ENCODE data around the gene IARS1. TPM values are rescaled to one million over a fixed set of nuclear protein-coding genes. Genes with fewer than 3 reads are reported as not detected.

Gene IARS1
- total and polyA plus RNA-seq, 2 of the 4 experiments (the other 2 are of a cell fraction) = 85.3 to 414 TPM

DNA sequence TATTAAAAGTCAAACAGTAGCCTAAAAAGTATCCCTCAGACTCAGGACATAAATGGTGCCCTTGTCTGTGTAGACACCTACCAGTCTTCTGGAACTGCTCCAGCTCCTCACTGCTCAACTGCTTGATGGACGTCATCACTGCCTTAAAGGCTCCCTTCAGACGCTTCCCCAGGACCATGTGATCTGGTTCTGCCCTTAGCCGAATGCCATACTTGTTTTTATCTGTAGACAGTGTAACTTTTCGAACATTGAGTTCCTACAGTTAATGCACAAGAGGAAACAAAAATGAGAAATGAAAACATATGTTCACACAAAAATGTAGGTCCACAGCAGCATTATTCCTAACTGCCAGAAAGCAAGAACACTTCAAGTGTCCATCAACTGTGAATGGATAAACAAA is 46.2 kb downstream of the IARS1 start (continued):
- TF ChIP-seq, protein P1, sequence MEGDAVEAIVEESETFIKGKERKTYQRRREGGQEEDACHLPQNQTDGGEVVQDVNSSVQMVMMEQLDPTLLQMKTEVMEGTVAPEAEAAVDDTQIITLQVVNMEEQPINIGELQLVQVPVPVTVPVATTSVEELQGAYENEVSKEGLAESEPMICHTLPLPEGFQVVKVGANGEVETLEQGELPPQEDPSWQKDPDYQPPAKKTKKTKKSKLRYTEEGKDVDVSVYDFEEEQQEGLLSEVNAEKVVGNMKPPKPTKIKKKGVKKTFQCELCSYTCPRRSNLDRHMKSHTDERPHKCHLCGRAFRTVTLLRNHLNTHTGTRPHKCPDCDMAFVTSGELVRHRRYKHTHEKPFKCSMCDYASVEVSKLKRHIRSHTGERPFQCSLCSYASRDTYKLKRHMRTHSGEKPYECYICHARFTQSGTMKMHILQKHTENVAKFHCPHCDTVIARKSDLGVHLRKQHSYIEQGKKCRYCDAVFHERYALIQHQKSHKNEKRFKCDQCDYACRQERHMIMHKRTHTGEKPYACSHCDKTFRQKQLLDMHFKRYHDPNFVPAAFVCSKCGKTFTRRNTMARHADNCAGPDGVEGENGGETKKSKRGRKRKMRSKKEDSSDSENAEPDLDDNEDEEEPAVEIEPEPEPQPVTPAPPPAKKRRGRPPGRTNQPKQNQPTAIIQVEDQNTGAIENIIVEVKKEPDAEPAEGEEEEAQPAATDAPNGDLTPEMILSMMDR (conservative IDR thresholded peaks at IDR 0.05; ENCODE audit: low read depth, low read length) = no peak

DNA sequence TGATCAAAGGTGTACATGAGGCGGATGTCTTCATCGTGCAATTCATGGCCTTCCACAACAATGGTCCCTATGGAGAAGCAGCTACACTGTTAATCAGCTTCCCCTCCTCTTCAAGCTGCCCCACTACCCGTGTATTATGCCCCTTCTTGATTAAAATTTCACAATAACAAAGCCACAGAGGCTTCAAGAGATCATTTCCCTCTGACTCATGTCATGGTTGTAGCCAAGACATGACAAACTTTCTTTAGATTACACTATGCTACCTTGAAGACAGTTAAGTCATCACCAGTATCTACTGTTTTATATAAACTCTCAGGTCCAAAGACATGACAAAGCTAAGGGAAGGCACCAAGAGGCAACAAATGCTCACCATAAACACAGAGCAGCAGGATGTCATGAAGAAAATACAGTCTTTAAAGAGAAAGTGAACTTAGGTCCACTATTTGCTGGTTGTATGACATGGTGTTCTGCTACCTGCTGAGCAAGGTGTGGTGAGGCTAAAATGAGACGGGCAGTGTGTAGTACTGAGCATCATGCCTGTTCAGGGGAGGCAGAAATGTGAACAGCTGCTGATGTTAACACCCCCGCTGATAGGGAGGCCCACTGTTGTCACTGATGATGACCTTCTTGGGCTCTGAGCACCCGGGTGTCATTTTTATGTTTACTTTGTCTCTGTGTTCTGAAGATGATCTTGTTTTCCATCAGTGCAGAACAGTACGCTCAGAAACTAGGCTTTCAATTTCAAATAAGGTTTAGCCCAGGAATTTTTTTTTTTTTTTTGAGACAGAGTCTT is 48.3 kb downstream of the IARS1 start:
- intact Hi-C loops (cut with micrococcal nuclease) = loop anchor here (5.0 to 10.0 kb wide), 2 partner anchors 37 to 470 kb away; no protein-coding TSS in a partner anchor
- Histone ChIP-seq H2AK9ac (replicated peaks; ENCODE audit: low read depth, low read length, poor library complexity) (peak overlapping the region; percentile 83), H3K4me1 (ENCODE audit: control insufficient read depth, insufficient read depth, low read length) (peaks cover 39% of the 10 kb centered on the region), H2BK20ac (ENCODE audit: low read depth, low read length) (peak overlapping the region; percentile 100), H3K4me2 (ENCODE audit: low read depth, low read length) (peak overlapping the region; percentile 78), H2AK5ac (ENCODE audit: low read depth, low read length) (peak overlapping the region; percentile 100), H2BK15ac (ENCODE audit: low read depth, low read length) (peak overlapping the region; percentile 94; the same call in 2 of the 3 replicates), H2BK120ac (ENCODE audit: low read depth, low read length) (peak overlapping the region; percentile 99), H3K56ac (ENCODE audit: extremely low read depth, insufficient read depth, low read length) (peak overlapping the region; percentile 99), H3K18ac (ENCODE audit: low read depth, low read length) (peak overlapping the region; percentile 100), H3K14ac (replicated peaks; ENCODE audit: low read depth, low read length) (peak overlapping the region; percentile 99), H4K8ac (ENCODE audit: low read depth in 2 of 2, low read length in 2 of 2) (peak overlapping the region; percentile 86 to 97), H2BK5ac (ENCODE audit: low read depth, low read length, poor library complexity, severe bottlenecking) (peak overlapping the region; percentile 100), H2AFZ (replicated peaks; ENCODE audit: low read length, poor library complexity) (peak overlapping the region; percentile 24), H3K27me3 (ENCODE audit: control insufficient read depth, insufficient read depth, low read length) (no peaks in the 10 kb centered on the region), H4K5ac (ENCODE audit: low read depth, low read length) (peak overlapping the region; percentile 98), H3K4me3 (ENCODE audit: insufficient read depth, low read depth, low read length) (peak overlapping the region; percentile 3; the same call in 1 of the 2 replicates), H3K9me1 (ENCODE audit: insufficient read depth, low read length) (peaks cover 21% of the 10 kb centered on the region), H3K4ac (ENCODE audit: low read depth, low read length) (peak overlapping the region; percentile 100), H4K20me1 (ENCODE audit: insufficient read depth, low read length) (peaks cover 9% of the 10 kb centered on the region), H3K36me3 (ENCODE audit: control insufficient read depth, insufficient read depth, low read length) (peaks cover 58% of the 10 kb centered on the region), H4K91ac (ENCODE audit: insufficient read depth, low read depth, low read length) (peak overlapping the region; percentile 100), H3K27ac (ENCODE audit: insufficient read depth, low read length) (peak overlapping the region; percentile 100), H3K79me1 (ENCODE audit: low read depth in 1 of 2, low read length in 2 of 2) (peaks cover 12 to 60% of the 10 kb centered on the region in 2 experiments), H3K9ac (ENCODE audit: low read depth, low read length) (peak overlapping the region; percentile 90), H3K23ac (ENCODE audit: low read depth, low read length) (peak overlapping the region; percentile 100), H3K9me3 (ENCODE audit: control insufficient read depth, insufficient read depth, low read length) (no peaks in the 10 kb centered on the region)
- dilution Hi-C loops (cut with HindIII; ENCODE audit: low sequenced_read_pairs, unreplicated experiment) = no loop called here
- 45% methylated on average over 5 of the region's 7 CpGs; no CpG with 5 or more reads in 1 of the 2 experiments for WGBS, 2 experiments (ENCODE audit: extremely low coverage in 2 of 2, insufficient read length in 1 of 2)
- no TSS peak for BruUV-seq (replicated peaks)
- ChIA-PET POLR2A (ENCODE audit: unreplicated experiment) (interaction anchor here (1.6 kb wide), 1 partner anchor 103 kb away, joined by 4 read pairs; no protein-coding TSS in a partner anchor), CTCF (interaction anchor here (0.7 to 1.9 kb wide), 2 partner anchors 57 to 106 kb away, joined by 3 to 15 read pairs; no protein-coding TSS in a partner anchor)
- peak; percentile 38 for ATAC-seq (ENCODE audit: low read depth)
- peak; percentile 95 for DNase-seq
- in situ Hi-C loops (cut with MboI; ENCODE audit: low sequenced_read_pairs) = loop anchor here (5.0 kb wide), 1 partner anchor 47 kb away; the partner anchor contains the start of gene IARS1
- TF ChIP-seq FOS (IDR thresholded peaks at IDR 0.05; ENCODE audit: low read depth, low read length) (peak; percentile 86), MAFK (IDR thresholded peaks at IDR 0.05; ENCODE audit: low read depth, low read length) (0 out of 2 replicates have a peak, but pooled peaks have one; percentile 7), CEBPB (IDR thresholded peaks at IDR 0.05; ENCODE audit: low read depth, low read length) (peak; percentile 97)
- TF ChIP-seq, protein P2, sequence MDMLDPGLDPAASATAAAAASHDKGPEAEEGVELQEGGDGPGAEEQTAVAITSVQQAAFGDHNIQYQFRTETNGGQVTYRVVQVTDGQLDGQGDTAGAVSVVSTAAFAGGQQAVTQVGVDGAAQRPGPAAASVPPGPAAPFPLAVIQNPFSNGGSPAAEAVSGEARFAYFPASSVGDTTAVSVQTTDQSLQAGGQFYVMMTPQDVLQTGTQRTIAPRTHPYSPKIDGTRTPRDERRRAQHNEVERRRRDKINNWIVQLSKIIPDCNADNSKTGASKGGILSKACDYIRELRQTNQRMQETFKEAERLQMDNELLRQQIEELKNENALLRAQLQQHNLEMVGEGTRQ (IDR thresholded peaks at IDR 0.05; ENCODE audit: low read depth, low read length) = no peak
- TF ChIP-seq, protein P3, sequence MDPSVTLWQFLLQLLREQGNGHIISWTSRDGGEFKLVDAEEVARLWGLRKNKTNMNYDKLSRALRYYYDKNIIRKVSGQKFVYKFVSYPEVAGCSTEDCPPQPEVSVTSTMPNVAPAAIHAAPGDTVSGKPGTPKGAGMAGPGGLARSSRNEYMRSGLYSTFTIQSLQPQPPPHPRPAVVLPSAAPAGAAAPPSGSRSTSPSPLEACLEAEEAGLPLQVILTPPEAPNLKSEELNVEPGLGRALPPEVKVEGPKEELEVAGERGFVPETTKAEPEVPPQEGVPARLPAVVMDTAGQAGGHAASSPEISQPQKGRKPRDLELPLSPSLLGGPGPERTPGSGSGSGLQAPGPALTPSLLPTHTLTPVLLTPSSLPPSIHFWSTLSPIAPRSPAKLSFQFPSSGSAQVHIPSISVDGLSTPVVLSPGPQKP (IDR thresholded peaks at IDR 0.05; ENCODE audit: borderline replicate concordance, low read depth, low read length) = no peak
- TF ChIP-seq, protein P1 (conservative IDR thresholded peaks at IDR 0.05; ENCODE audit: low read depth, low read length) = no peak
